SU-DHL-6 (cell line): ENCODE data around the gene CCDC183.

ENCODE experiments used
- CTCF ChIP-seq: fragments of 200-600 bp; sonication (generic); IDR thresholded peaks from one replicate; pipeline ENCODE4 v1.5.1; 2017; ENCODE audit warnings: antibody characterized with exemption, mild to moderate bottlenecking, low read length, moderate library complexity; ENCODE audit not compliant: insufficient read depth, poor library complexity, severe bottlenecking
- EZH2phosphoT487 ChIP-seq: fragments of 200-600 bp; sonication (generic), shearing (Covaris generic); conservative IDR thresholded peaks from 2 replicates; pipeline ENCODE4 v1.6.1; 2018; ENCODE audit warnings: mild to moderate bottlenecking, antibody characterized with exemption, low read length, moderate library complexity, mixed read lengths

GRCh38 chr9:136773386-136774044, 22.6 kb upstream of the CCDC183 start:
- no peak for TF ChIP-seq CTCF
- TF ChIP-seq EZH2phosphoT487, result no peak
